Neutrophil (primary cell): ENCODE data around the gene GLE1.
"Not testable (repeated sequence)": the region's sequence is repeated elsewhere in the genome, so short reads cannot be mapped to it uniquely, and the experiment has no call there.

Source experiments
- H3K27ac ChIP-seq: fragments of 200-600 bp; sonication (generic); 2 replicates; pipeline ENCODE4 v1.5.1; 2016; ENCODE audit warnings: mild to moderate bottlenecking, moderate library complexity
- H3K27me3 ChIP-seq: fragments of 200-600 bp; sonication (generic); 2 replicates; pipeline ENCODE4 v1.6.0; 2016; ENCODE audit warnings: mild to moderate bottlenecking
- H3K36me3 ChIP-seq: fragments of 200-600 bp; sonication (generic); 2 replicates; pipeline ENCODE4 v1.5.1; 2017
- H3K4me1 ChIP-seq, 2 experiments: fragments of 200-600 bp in 1 of 2; sonication (generic) in 1 of 2; 1 replicate in 1 of 2; 2 replicates in 1 of 2; pipeline versions ENCODE4 v1.5.1 to v1.6.1; 2013 to 2016; ENCODE audit warnings: low read depth in 1 of 2, low read length in 1 of 2, mild to moderate bottlenecking in 1 of 2, moderate library complexity in 1 of 2; ENCODE audit not compliant: control insufficient read depth in 1 of 2, insufficient read depth in 1 of 2
- H3K4me3 ChIP-seq, 2 experiments: fragments of 200-600 bp in 1 of 2; sonication (generic) in 1 of 2; 1 replicate in 1 of 2; 2 replicates in 1 of 2; pipeline ENCODE4 v1.5.1; 2013 to 2016; ENCODE audit warnings: low read depth in 1 of 2, low read length in 1 of 2, mild to moderate bottlenecking in 1 of 2, moderate library complexity in 1 of 2
- H3K9me3 ChIP-seq: fragments of 200-600 bp; sonication (generic); 2 replicates; pipeline ENCODE4 v1.5.1; 2016
- CTCF ChIP-seq: fragments of 200-600 bp; sonication (generic); IDR thresholded peaks from 2 replicates; pipeline ENCODE4 v1.5.1; 2016; ENCODE audit warnings: antibody characterized with exemption

The GLE1 gene

DNA sequence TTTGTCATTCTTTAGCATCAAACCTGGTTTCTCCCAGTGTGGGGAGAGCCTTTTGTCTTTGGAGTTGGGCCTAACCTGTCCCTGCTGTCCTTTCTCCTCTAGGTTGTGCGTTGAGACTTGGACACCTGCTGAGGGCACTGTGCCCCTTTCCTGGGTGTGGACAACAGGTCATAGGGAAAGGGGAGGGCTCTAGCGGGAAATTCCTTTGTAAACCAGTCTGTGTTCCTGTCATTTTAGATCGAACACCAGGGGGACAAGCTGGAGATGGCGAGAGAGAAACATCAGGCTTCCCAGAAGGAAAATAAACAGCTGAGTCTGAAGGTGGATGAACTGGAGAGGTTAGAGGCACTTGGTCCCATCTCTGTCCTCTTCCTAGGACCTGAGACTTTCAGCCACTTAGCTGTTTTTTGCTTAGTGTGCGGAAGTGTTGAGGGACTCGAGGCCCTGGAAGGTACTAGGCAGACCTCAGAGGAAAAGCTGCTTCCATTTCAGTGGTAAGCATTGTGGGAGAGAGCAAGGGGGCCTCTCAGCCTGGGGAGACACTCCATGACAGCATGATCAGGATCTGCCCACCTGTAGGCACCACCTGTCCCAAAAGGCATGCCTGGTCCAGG is 8.6 kb upstream of the GLE1 start:
- peaks cover 12 to 14% of the 10 kb centered on the region in 2 experiments for H3K4me1 ChIP-seq
- H3K4me3 ChIP-seq = no peak overlapping the region
- H3K27me3 ChIP-seq = no peaks in the 10 kb centered on the region
- no peak overlapping the region for H3K27ac ChIP-seq
- H3K9me3 ChIP-seq = no peaks in the 10 kb centered on the region
- TF ChIP-seq CTCF = no peak
- peaks cover 63% of the 10 kb centered on the region for H3K36me3 ChIP-seq

- no peak overlapping the region for H3K4me3 ChIP-seq
- no peak for TF ChIP-seq CTCF
- H3K9me3 ChIP-seq = no peaks in the 10 kb centered on the region
- peaks cover 46% of the 10 kb centered on the region for H3K36me3 ChIP-seq
- peaks cover 12 to 14% of the 10 kb centered on the region in 2 experiments for H3K4me1 ChIP-seq
- no peak overlapping the region for H3K27ac ChIP-seq
- H3K27me3 ChIP-seq = no peaks in the 10 kb centered on the region
Measured at GRCh38 chr9:128497824-128498610, 6.5 kb upstream of the GLE1 start.

GRCh38 chr9:128498911-128499310 is 5.6 kb upstream of the GLE1 start:
- Histone ChIP-seq H3K4me1 (peaks cover 13 to 19% of the 10 kb centered on the region in 2 experiments), H3K4me3 (no peak overlapping the region), H3K27ac (no peak overlapping the region), H3K36me3 (peaks cover 45% of the 10 kb centered on the region), H3K9me3 (no peaks in the 10 kb centered on the region), H3K27me3 (no peaks in the 10 kb centered on the region)
- no peak for TF ChIP-seq CTCF

DNA sequence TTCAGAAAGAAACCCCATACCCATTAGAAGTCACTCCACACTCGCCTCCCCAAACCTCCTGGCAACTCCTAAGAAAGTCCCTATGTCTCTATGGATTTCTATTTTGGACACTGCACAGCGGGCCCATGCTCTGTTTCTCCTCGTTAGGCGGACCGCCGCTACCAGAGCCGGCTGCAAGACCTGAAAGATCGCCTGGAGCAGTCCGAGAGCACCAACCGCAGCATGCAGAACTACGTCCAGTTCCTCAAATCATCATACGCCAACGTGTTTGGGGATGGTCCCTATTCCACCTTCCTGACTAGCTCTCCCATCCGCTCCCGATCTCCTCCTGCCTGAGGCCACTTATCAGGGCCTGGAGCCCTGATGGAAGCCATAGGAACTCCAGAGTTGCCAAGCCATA is 4.6 kb upstream of the GLE1 start:
- no peak overlapping the region for H3K27ac ChIP-seq
- peaks cover 45% of the 10 kb centered on the region for H3K36me3 ChIP-seq
- H3K4me3 ChIP-seq = no peak overlapping the region
- TF ChIP-seq CTCF = no peak
- H3K27me3 ChIP-seq = no peaks in the 10 kb centered on the region
- no peaks in the 10 kb centered on the region for H3K9me3 ChIP-seq
- peaks cover 10 to 15% of the 10 kb centered on the region in 2 experiments for H3K4me1 ChIP-seq

DNA sequence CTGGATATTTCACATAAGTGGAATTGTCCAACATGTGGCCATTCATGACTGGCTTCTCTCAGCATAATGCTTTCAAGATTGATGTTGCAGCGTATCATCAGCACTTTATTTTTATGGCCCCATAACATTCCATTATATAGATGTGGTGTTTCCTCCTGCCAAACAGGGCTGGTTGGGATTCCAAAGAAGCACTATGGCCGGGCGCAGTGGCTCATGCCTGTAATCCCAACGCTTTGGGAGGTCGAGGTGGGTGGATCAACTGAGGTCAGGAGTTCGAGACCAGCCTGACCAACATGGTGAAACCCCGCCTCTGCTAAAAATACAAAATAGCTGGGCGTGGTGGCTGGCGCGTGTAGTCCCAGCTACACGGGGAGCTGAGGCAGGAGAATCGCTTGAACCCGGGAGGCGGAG is 1.1 kb upstream of the GLE1 start:
- Histone ChIP-seq H3K4me1 (peaks cover 20 to 23% of the 10 kb centered on the region in 2 experiments), H3K36me3 (peaks cover 20% of the 10 kb centered on the region)
- not testable (repeated sequence) for H3K27me3 ChIP-seq, H3K9me3 ChIP-seq, H3K4me3 ChIP-seq, H3K27ac ChIP-seq

GRCh38 chr9:128503870-128504269 is 649 bp upstream of the GLE1 start:
- no peaks in the 10 kb centered on the region for H3K9me3 ChIP-seq
- H3K27me3 ChIP-seq = no peaks in the 10 kb centered on the region
- peaks cover 20 to 23% of the 10 kb centered on the region in 2 experiments for H3K4me1 ChIP-seq
- peak overlapping the region; percentile 99 for H3K4me3 ChIP-seq
- TF ChIP-seq CTCF = no peak
- H3K36me3 ChIP-seq = peaks cover 20% of the 10 kb centered on the region
- H3K27ac ChIP-seq = no peak overlapping the region
